Endodermal cell (in vitro differentiated cells): ENCODE results near the gene RIMS4. TPM values are rescaled to one million over a fixed set of nuclear protein-coding genes. Genes with fewer than 3 reads are reported as not detected.

ENCODE experiments used
- DNase-seq: peaks from one replicate; pipeline ENCODE4 v3.0.0-alpha.2; 2017
- H3K27ac ChIP-seq: 2 replicates; pipeline ENCODE4 v1.5.1; 2013; ENCODE audit warnings: mild to moderate bottlenecking, low read depth, low read length, moderate library complexity
- H3K27me3 ChIP-seq: 2 replicates; pipeline ENCODE4 v1.6.1; 2013; ENCODE audit warnings: mild to moderate bottlenecking, low read length, moderate library complexity; ENCODE audit not compliant: insufficient read depth, control insufficient read depth, poor library complexity, severe bottlenecking
- H3K36me3 ChIP-seq: 2 replicates; pipeline ENCODE4 v1.7.0; 2013; ENCODE audit warnings: mild to moderate bottlenecking, low read length, moderate library complexity; ENCODE audit not compliant: control insufficient read depth, insufficient read depth
- H3K4me1 ChIP-seq: one replicate; pipeline ENCODE4 v1.7.0; 2013; ENCODE audit warnings: low read length; ENCODE audit not compliant: control insufficient read depth, insufficient read depth
- H3K4me3 ChIP-seq: 2 replicates; pipeline ENCODE4 v1.5.1; 2013; ENCODE audit warnings: mild to moderate bottlenecking, low read length, moderate library complexity
- H3K9ac ChIP-seq: 2 replicates; pipeline ENCODE4 v1.6.1; 2013; ENCODE audit warnings: mild to moderate bottlenecking, low read length, moderate library complexity; ENCODE audit not compliant: poor library complexity, severe bottlenecking; ENCODE audit errors: extremely low read depth
- H3K9me3 ChIP-seq: 2 replicates; pipeline ENCODE4 v1.6.1; 2013; ENCODE audit warnings: mild to moderate bottlenecking, low read length, moderate library complexity; ENCODE audit not compliant: control insufficient read depth
- H3K27ac Mint-ChIP-seq: 2 replicates; pipeline ENCODE4 v1.8.0; 2020; ENCODE audit warnings: mixed read lengths
- H3K27me3 Mint-ChIP-seq: 2 replicates; pipeline ENCODE4 v1.8.0; 2021; ENCODE audit warnings: mild to moderate bottlenecking, mixed read lengths; ENCODE audit not compliant: insufficient read depth
- H3K36me3 Mint-ChIP-seq: 2 replicates; pipeline ENCODE4 v1.8.0; 2020; ENCODE audit warnings: low read depth, mixed read lengths
- H3K4me1 Mint-ChIP-seq: 2 replicates; pipeline ENCODE4 v1.8.0; 2020; ENCODE audit warnings: mixed read lengths
- H3K4me3 Mint-ChIP-seq: 2 replicates; pipeline ENCODE4 v1.8.0; 2020; ENCODE audit warnings: mild to moderate bottlenecking, moderate library complexity, mixed read lengths
- H3K9me3 Mint-ChIP-seq: 2 replicates; pipeline ENCODE4 v1.8.0; 2020; ENCODE audit warnings: mild to moderate bottlenecking, mixed read lengths
- CTCF ChIP-seq: fragments of 200-600 bp; sonication (generic); conservative IDR thresholded peaks from 2 replicates; pipeline ENCODE4 v1.5.0; 2021; ENCODE audit warnings: antibody characterized with exemption, mild to moderate bottlenecking
- WGBS, 2 experiments: methylation state at CpG; one replicate each; pipeline versions ENCODE4 v1.1.5 to v1.1.7; 2013; ENCODE audit warnings: missing lambda C conversion rate in 2 of 2, mixed read lengths in 1 of 2; ENCODE audit not compliant: insufficient coverage in 1 of 2, insufficient read length in 1 of 2; 5-methylcytosine and 5-hydroxymethylcytosine counted together
- total RNA-seq, 2 donors: library from RNA; stranded (reverse); fragmentation: NEBNext Ultra II Directional in 1 of 2; extraction: Animal tissue kit (Norgen Biotek cat#: 25700) in 1 of 2; gene quantifications; 2 replicates in 1 of 2; 3 replicates in 1 of 2; pipeline ENCODE4 v1.2.1, GENCODE V29; 2021

RIMS4 gene
- total RNA-seq, 2 donors from 2014 or later = 4.3 to 13.0 TPM

- 73 to 86% methylated on average over 3 to 7 of the region's 7 CpGs for WGBS, 2 experiments
- Mint-ChIP-seq H3K9me3 (no peaks in the 10 kb centered on the region), H3K36me3 (no peaks in the 10 kb centered on the region), H3K27ac (no peak overlapping the region), H3K27me3 (peaks cover 17% of the 10 kb centered on the region), H3K4me3 (no peak overlapping the region), H3K4me1 (no peaks in the 10 kb centered on the region)
- Histone ChIP-seq H3K4me3 (no peak overlapping the region), H3K4me1 (peaks cover 4% of the 10 kb centered on the region), H3K36me3 (no peaks in the 10 kb centered on the region), H3K27me3 (no peaks in the 10 kb centered on the region), H3K9ac (no peak overlapping the region), H3K27ac (no peak overlapping the region), H3K9me3 (no peaks in the 10 kb centered on the region)
- no peak for DNase-seq
- TF ChIP-seq CTCF = no peak
Observed at GRCh38 chr20:44754554-44754953, 55.8 kb downstream of the RIMS4 start.

GRCh38 chr20:44752099-44752931, 58.0 kb downstream of the RIMS4 start:
- Histone ChIP-seq H3K36me3 (no peaks in the 10 kb centered on the region), H3K4me3 (no peak overlapping the region), H3K27ac (no peak overlapping the region), H3K4me1 (peaks cover 4% of the 10 kb centered on the region), H3K27me3 (peaks cover 1% of the 10 kb centered on the region), H3K9ac (no peak overlapping the region), H3K9me3 (no peaks in the 10 kb centered on the region)
- no peaks in the 10 kb centered on the region for H3K36me3 Mint-ChIP-seq
- H3K4me3 Mint-ChIP-seq = no peak overlapping the region
- H3K9me3 Mint-ChIP-seq = no peaks in the 10 kb centered on the region
- H3K27ac Mint-ChIP-seq = no peak overlapping the region
- 83 to 88% methylated on average over 15 to 17 of the region's 17 CpGs for WGBS, 2 experiments
- peaks cover 1% of the 10 kb centered on the region for H3K4me1 Mint-ChIP-seq
- TF ChIP-seq CTCF = no peak
- DNase-seq = no peak
- H3K27me3 Mint-ChIP-seq = peaks cover 29% of the 10 kb centered on the region

- Histone ChIP-seq H3K9me3 (no peaks in the 10 kb centered on the region), H3K36me3 (no peaks in the 10 kb centered on the region), H3K27ac (no peak overlapping the region), H3K27me3 (peaks cover 16% of the 10 kb centered on the region), H3K4me1 (peaks cover 4% of the 10 kb centered on the region), H3K4me3 (no peak overlapping the region), H3K9ac (no peak overlapping the region)
- peaks cover 44% of the 10 kb centered on the region for H3K27me3 Mint-ChIP-seq
- no peak overlapping the region for H3K4me3 Mint-ChIP-seq
- peak; percentile 80 for DNase-seq
- H3K27ac Mint-ChIP-seq = no peak overlapping the region
- peaks cover 2% of the 10 kb centered on the region for H3K4me1 Mint-ChIP-seq
- WGBS, 2 experiments = 91 to 92% methylated on average over 57 to 73 of the region's 73 CpGs
- H3K36me3 Mint-ChIP-seq = no peaks in the 10 kb centered on the region
- peak; percentile 76 for TF ChIP-seq CTCF
- no peaks in the 10 kb centered on the region for H3K9me3 Mint-ChIP-seq
Observed at GRCh38 chr20:44750081-44750805, 60.1 kb downstream of the RIMS4 start.
